PC-3 (cell line): ENCODE data around the gene SSRP1. TPM values are rescaled to one million over a fixed set of nuclear protein-coding genes. Genes with fewer than 3 reads are reported as not detected.

Source experiments
- ATAC-seq: fragments of 200-7000 bp; cut with Tn5 transposase; 2 replicates; pipeline ENCODE4 v1.9.1; 2020; ENCODE audit warnings: mild to moderate bottlenecking, moderate library complexity
- BruUV-seq: library from RNA; stranded (reverse); fragments of 400-500 nt; replicated peaks from 2 replicates; lab custom pipeline; 2021; lab: Mats Ljungman, UMichigan
- CTCF ChIA-PET: fragments of 300-600 bp; sonication (Branson Sonifier 250); formaldehyde crosslinking; loops from one replicate; lab custom pipeline; 2022; ENCODE audit warnings: antibody characterized with exemption; lab: Charles Lee
- POLR2A ChIA-PET: fragments of 300-600 bp; sonication (Branson Sonifier 250); formaldehyde crosslinking; loops from one replicate; lab custom pipeline; 2022; ENCODE audit warnings: antibody characterized with exemption; ENCODE audit not compliant: unreplicated experiment; lab: Charles Lee
- DNase-seq: peaks from one replicate; pipeline ENCODE4 v3.0.0-alpha.2; 2015
- H2AFZ ChIP-seq: fragments of 300-600 bp; sonication (generic); 2 replicates; pipeline ENCODE4 v1.6.0; 2016; ENCODE audit warnings: antibody characterized with exemption, low read length
- H3F3A ChIP-seq: fragments of 300-600 bp; sonication (generic); one replicate; pipeline ENCODE4 v1.6.0; 2017; ENCODE audit warnings: antibody characterized with exemption, low read length, control low read depth, mild to moderate bottlenecking; ENCODE audit not compliant: unreplicated experiment
- H3K27ac ChIP-seq: fragments of 300-600 bp; sonication (generic); 2 replicates; pipeline ENCODE4 v1.5.1; 2016; ENCODE audit warnings: mild to moderate bottlenecking, low read length
- H3K27me3 ChIP-seq: fragments of 300-600 bp; sonication (generic); 2 replicates; pipeline ENCODE4 v1.6.1; 2016; ENCODE audit warnings: low read length, mixed read lengths
- H3K36me3 ChIP-seq: fragments of 300-600 bp; sonication (generic); 2 replicates; pipeline ENCODE4 v1.6.1; 2016; ENCODE audit warnings: low read depth, mixed run types, low read length, mixed read lengths
- H3K4me1 ChIP-seq: fragments of 300-600 bp; sonication (generic); 2 replicates; pipeline ENCODE4 v1.5.1; 2016; ENCODE audit warnings: low read length; ENCODE audit not compliant: insufficient read depth
- H3K4me2 ChIP-seq: fragments of 300-600 bp; sonication (generic); 2 replicates; pipeline ENCODE4 v1.6.0; 2016; ENCODE audit warnings: low read length
- H3K4me3 ChIP-seq: fragments of 300-600 bp; sonication (generic); 2 replicates; pipeline ENCODE4 v1.5.1; 2016; ENCODE audit warnings: mild to moderate bottlenecking, low read length, mixed read lengths
- H3K79me2 ChIP-seq: fragments of 300-600 bp; sonication (generic); 2 replicates; pipeline ENCODE4 v1.6.1; 2017; ENCODE audit warnings: low read length, mixed read lengths
- H3K9ac ChIP-seq: fragments of 300-600 bp; sonication (generic); 2 replicates; pipeline ENCODE4 v1.6.0; 2016; ENCODE audit warnings: mild to moderate bottlenecking, low read length
- H3K9me2 ChIP-seq: fragments of 300-600 bp; sonication (generic); replicated peaks from 2 replicates; pipeline ENCODE4 v1.6.1; 2016; ENCODE audit warnings: mixed run types, low read length, mixed read lengths
- H3K9me3 ChIP-seq: fragments of 300-600 bp; sonication (generic); 2 replicates; pipeline ENCODE4 v1.6.1; 2016; ENCODE audit warnings: low read length, mixed read lengths
- H4K20me1 ChIP-seq: fragments of 300-600 bp; sonication (generic); 2 replicates; pipeline ENCODE4 v1.6.1; 2016; ENCODE audit warnings: low read length, mixed read lengths
- CTCF ChIP-seq: fragments of 300-600 bp; sonication (generic); conservative IDR thresholded peaks from 2 replicates; pipeline ENCODE4 v1.5.1; 2017; ENCODE audit warnings: antibody characterized with exemption, low read depth, mild to moderate bottlenecking, low read length
- EZH2 ChIP-seq: fragments of 300-600 bp; sonication (generic); IDR thresholded peaks from one replicate; pipeline ENCODE4 v1.6.1; 2017; ENCODE audit warnings: antibody characterized with exemption, mild to moderate bottlenecking, low read length; ENCODE audit not compliant: unreplicated experiment
- EZH2phosphoT487 ChIP-seq: fragments of 300-600 bp; sonication (generic); IDR thresholded peaks from 2 replicates; pipeline ENCODE4 v1.6.1; 2018; ENCODE audit warnings: mild to moderate bottlenecking, antibody characterized with exemption, low read length, borderline replicate concordance
- intact Hi-C: fragments of 100-400 bp; cut with micrococcal nuclease; formaldehyde crosslinking; loops from 2 replicates; pipeline ENCODE4 v1.9.0; 2023
- total RNA-seq: library from RNA; depleted of rRNA; stranded (reverse); fragments of >200 nt; gene quantifications from 2 replicates; pipeline ENCODE4 v1.2.3, GENCODE V29; 2014

Gene SSRP1
- total RNA-seq, 1 experiment from 2014 or later = 228 TPM

- DNase-seq (no peak), ATAC-seq (no peak)
- Histone ChIP-seq H3K9me2 (no peaks in the 10 kb centered on the region), H3K9me3 (no peaks in the 10 kb centered on the region), H3K4me2 (no peak overlapping the region), H3K27ac (no peak overlapping the region), H2AFZ (no peak overlapping the region), H4K20me1 (no peaks in the 10 kb centered on the region), H3K27me3 (no peaks in the 10 kb centered on the region), H3K9ac (no peak overlapping the region), H3K4me1 (peaks cover 37% of the 10 kb centered on the region), H3K79me2 (peaks cover 25% of the 10 kb centered on the region), H3K4me3 (no peak overlapping the region), H3F3A (no peaks in the 10 kb centered on the region), H3K36me3 (peaks cover 53% of the 10 kb centered on the region)
- CTCF ChIA-PET = no interaction called here
- TF ChIP-seq CTCF = no peak
- TF ChIP-seq EZH2phosphoT487 = no peak
- TF ChIP-seq EZH2 = no peak
- POLR2A ChIA-PET = no interaction called here
- no TSS peak for BruUV-seq
- intact Hi-C loops = no loop called here
Measured at GRCh38 chr11:57313071-57313787, 22.5 kb downstream of the SSRP1 start.

- H4K20me1 ChIP-seq = 0 out of 2 replicates have a peak, but pooled peaks cover 3% of the 10 kb centered on the region
- CTCF ChIA-PET = no interaction called here
- H3K4me3 ChIP-seq = no peak overlapping the region
- ATAC-seq (no peak), DNase-seq (peak; percentile 15)
- H3K9me2 ChIP-seq = no peaks in the 10 kb centered on the region
- no peaks in the 10 kb centered on the region for H3F3A ChIP-seq
- BruUV-seq = no TSS peak
- H3K79me2 ChIP-seq = peaks cover 28% of the 10 kb centered on the region
- intact Hi-C loops = no loop called here
- H2AFZ ChIP-seq = no peak overlapping the region
- POLR2A ChIA-PET = no interaction called here
- H3K36me3 ChIP-seq = peaks cover 46% of the 10 kb centered on the region
- no peaks in the 10 kb centered on the region for H3K27me3 ChIP-seq
- no peaks in the 10 kb centered on the region for H3K9me3 ChIP-seq
- H3K4me1 ChIP-seq = peaks cover 44% of the 10 kb centered on the region
- no peak overlapping the region for H3K4me2 ChIP-seq
- H3K9ac ChIP-seq = no peak overlapping the region
- H3K27ac ChIP-seq = no peak overlapping the region
- TF ChIP-seq CTCF (no peak), EZH2 (no peak), EZH2phosphoT487 (no peak)
Measured at GRCh38 chr11:57312511-57313021, 23.1 kb downstream of the SSRP1 start.
